ENCODE measurements around the gene KREMEN2.

Gene KREMEN2

GRCh38 chr16:2966043-2966807, 2.1 kb downstream of the KREMEN2 start:
- Histone ChIP-seq H3K79me1 (ENCODE audit: low read depth, low read length) (peaks cover 16% of the 10 kb centered on the region), H2BK12ac (ENCODE audit: low read length) (no peak overlapping the region), H4K91ac (ENCODE audit: low read depth, low read length, poor library complexity) (no peak overlapping the region), H2BK15ac (ENCODE audit: low read length) (no peak overlapping the region), H3K27me3 (ENCODE audit: control insufficient read depth in 3 of 3, insufficient read depth in 3 of 3, low read depth in 1 of 3, low read length in 3 of 3) (peaks cover 0 to 40% (median 20%) of the 10 kb centered on the region in 3 experiments), H3K23ac (ENCODE audit: low read depth, low read length, poor library complexity) (peak overlapping the region; percentile 89), H3K36me3 (replicated peaks in 1 of 2; ENCODE audit: control insufficient read depth in 2 of 2, insufficient read depth in 2 of 2, low read length in 2 of 2) (peaks cover 1 to 5% of the 10 kb centered on the region in 2 donors), H2BK120ac (ENCODE audit: low read depth, low read length) (no peak overlapping the region), H3K9ac (ENCODE audit: low read depth, low read length, poor library complexity) (no peak overlapping the region), H2BK5ac (ENCODE audit: low read length) (no peak overlapping the region), H3K4me1 (ENCODE audit: control insufficient read depth in 2 of 2, insufficient read depth in 1 of 2, low read depth in 1 of 2, low read length in 2 of 2) (peaks cover 21 to 25% of the 10 kb centered on the region in 2 donors), H3K4me2 (ENCODE audit: insufficient read depth, low read length, poor library complexity, severe bottlenecking) (no peak overlapping the region), H2AFZ (ENCODE audit: low read length) (no peak overlapping the region), H3K18ac (ENCODE audit: low read length) (no peak overlapping the region), H3K4me3 (ENCODE audit: low read length in 2 of 2) (no peak overlapping the region), H4K8ac (ENCODE audit: low read depth, low read length) (no peak overlapping the region), H2AK5ac (ENCODE audit: low read depth, low read length) (no peak overlapping the region), H3K4ac (ENCODE audit: low read length) (no peak overlapping the region), H3K27ac (replicated peaks; ENCODE audit: low read length) (no peak overlapping the region), H3K9me3 (replicated peaks in 1 of 2; ENCODE audit: control insufficient read depth in 2 of 2, insufficient read depth in 1 of 2, low read depth in 1 of 2, low read length in 2 of 2) (no peaks in the 10 kb centered on the region), H3K14ac (ENCODE audit: low read length) (peak overlapping the region; percentile 38)
- no peak for DNase-seq (ENCODE audit: low spot score)
- WGBS, 2 donors (ENCODE audit: extremely low coverage in 2 of 2, insufficient read length in 2 of 2, insufficient replicate concordance in 1 of 2) = no CpG with 5 or more reads among the region's 39 CpGs

DNA sequence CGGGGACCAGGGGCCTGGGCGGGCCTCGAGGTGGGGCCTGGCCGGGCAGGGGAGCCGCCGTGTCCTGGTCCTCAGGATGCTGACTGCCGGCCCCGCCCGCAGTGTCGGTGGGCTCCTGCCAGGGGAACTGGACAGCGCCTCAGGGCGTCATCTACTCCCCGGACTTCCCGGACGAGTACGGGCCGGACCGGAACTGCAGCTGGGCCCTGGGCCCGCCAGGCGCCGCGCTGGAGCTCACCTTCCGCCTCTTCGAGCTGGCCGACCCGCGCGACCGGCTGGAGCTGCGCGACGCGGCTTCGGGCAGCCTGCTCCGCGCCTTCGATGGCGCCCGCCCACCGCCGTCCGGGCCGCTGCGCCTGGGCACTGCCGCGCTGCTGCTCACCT, 2.7 kb downstream of the KREMEN2 start:
- H4K8ac ChIP-seq (ENCODE audit: low read depth, low read length) = no peak overlapping the region
- no peaks in the 10 kb centered on the region for H3K9me3 ChIP-seq (replicated peaks in 1 of 2; ENCODE audit: control insufficient read depth in 2 of 2, insufficient read depth in 1 of 2, low read depth in 1 of 2, low read length in 2 of 2)
- no peak overlapping the region for H2BK120ac ChIP-seq (ENCODE audit: low read depth, low read length)
- H3K4ac ChIP-seq (ENCODE audit: low read length) = no peak overlapping the region
- H3K23ac ChIP-seq (ENCODE audit: low read depth, low read length, poor library complexity) = no peak overlapping the region
- H2BK12ac ChIP-seq (ENCODE audit: low read length) = no peak overlapping the region
- H2BK5ac ChIP-seq (ENCODE audit: low read length) = no peak overlapping the region
- no CpG with 5 or more reads among the region's 46 CpGs for WGBS, 2 donors (ENCODE audit: extremely low coverage in 2 of 2, insufficient read length in 2 of 2, insufficient replicate concordance in 1 of 2)
- no peak overlapping the region for H3K9ac ChIP-seq (ENCODE audit: low read depth, low read length, poor library complexity)
- DNase-seq (ENCODE audit: low spot score) = no peak
- peaks cover 0 to 40% (median 20%) of the 10 kb centered on the region in 3 experiments for H3K27me3 ChIP-seq (ENCODE audit: control insufficient read depth in 3 of 3, insufficient read depth in 3 of 3, low read depth in 1 of 3, low read length in 3 of 3)
- no peak overlapping the region for H3K4me2 ChIP-seq (ENCODE audit: insufficient read depth, low read length, poor library complexity, severe bottlenecking)
- no peak overlapping the region for H3K27ac ChIP-seq (replicated peaks; ENCODE audit: low read length)
- H3K79me1 ChIP-seq (ENCODE audit: low read depth, low read length) = peaks cover 17% of the 10 kb centered on the region
- H2AFZ ChIP-seq (ENCODE audit: low read length) = no peak overlapping the region
- no peak overlapping the region for H4K91ac ChIP-seq (ENCODE audit: low read depth, low read length, poor library complexity)
- H3K4me3 ChIP-seq (ENCODE audit: low read length in 2 of 2) = no peak overlapping the region
- H3K14ac ChIP-seq (ENCODE audit: low read length) = no peak overlapping the region
- no peak overlapping the region for H2BK15ac ChIP-seq (ENCODE audit: low read length)
- H3K4me1 ChIP-seq (ENCODE audit: control insufficient read depth in 2 of 2, insufficient read depth in 1 of 2, low read depth in 1 of 2, low read length in 2 of 2) = peaks cover 21 to 25% of the 10 kb centered on the region in 2 donors
- peaks cover 3 to 11% of the 10 kb centered on the region in 2 donors for H3K36me3 ChIP-seq (replicated peaks in 1 of 2; ENCODE audit: control insufficient read depth in 2 of 2, insufficient read depth in 2 of 2, low read length in 2 of 2)
- no peak overlapping the region for H2AK5ac ChIP-seq (ENCODE audit: low read depth, low read length)
- no peak overlapping the region for H3K18ac ChIP-seq (ENCODE audit: low read length)

GRCh38 chr16:2967211-2967631, 3.1 kb downstream of the KREMEN2 start:
- Histone ChIP-seq H3K14ac (ENCODE audit: low read length) (no peak overlapping the region), H3K27me3 (ENCODE audit: control insufficient read depth in 3 of 3, insufficient read depth in 3 of 3, low read depth in 1 of 3, low read length in 3 of 3) (peaks cover 0 to 37% (median 18%) of the 10 kb centered on the region in 3 experiments), H3K4me1 (ENCODE audit: control insufficient read depth in 2 of 2, insufficient read depth in 1 of 2, low read depth in 1 of 2, low read length in 2 of 2) (peaks cover 21 to 25% of the 10 kb centered on the region in 2 donors), H3K9ac (ENCODE audit: low read depth, low read length, poor library complexity) (no peak overlapping the region), H2BK15ac (ENCODE audit: low read length) (no peak overlapping the region), H3K4me3 (ENCODE audit: low read length in 2 of 2) (no peak overlapping the region), H3K18ac (ENCODE audit: low read length) (no peak overlapping the region), H2AFZ (ENCODE audit: low read length) (no peak overlapping the region), H2BK5ac (ENCODE audit: low read length) (no peak overlapping the region), H3K27ac (replicated peaks; ENCODE audit: low read length) (no peak overlapping the region), H3K23ac (ENCODE audit: low read depth, low read length, poor library complexity) (no peak overlapping the region), H3K4ac (ENCODE audit: low read length) (no peak overlapping the region), H3K9me3 (replicated peaks in 1 of 2; ENCODE audit: control insufficient read depth in 2 of 2, insufficient read depth in 1 of 2, low read depth in 1 of 2, low read length in 2 of 2) (no peaks in the 10 kb centered on the region), H3K4me2 (ENCODE audit: insufficient read depth, low read length, poor library complexity, severe bottlenecking) (no peak overlapping the region), H3K79me1 (ENCODE audit: low read depth, low read length) (peaks cover 17% of the 10 kb centered on the region), H2BK120ac (ENCODE audit: low read depth, low read length) (no peak overlapping the region), H4K91ac (ENCODE audit: low read depth, low read length, poor library complexity) (no peak overlapping the region), H3K36me3 (replicated peaks in 1 of 2; ENCODE audit: control insufficient read depth in 2 of 2, insufficient read depth in 2 of 2, low read length in 2 of 2) (peaks cover 4 to 15% of the 10 kb centered on the region in 2 donors), H4K8ac (ENCODE audit: low read depth, low read length) (no peak overlapping the region), H2AK5ac (ENCODE audit: low read depth, low read length) (no peak overlapping the region), H2BK12ac (ENCODE audit: low read length) (peak overlapping the region; percentile 22)
- no CpG with 5 or more reads among the region's 51 CpGs for WGBS, 2 donors (ENCODE audit: extremely low coverage in 2 of 2, insufficient read length in 2 of 2, insufficient replicate concordance in 1 of 2)
- DNase-seq (ENCODE audit: low spot score) = no peak

DNA sequence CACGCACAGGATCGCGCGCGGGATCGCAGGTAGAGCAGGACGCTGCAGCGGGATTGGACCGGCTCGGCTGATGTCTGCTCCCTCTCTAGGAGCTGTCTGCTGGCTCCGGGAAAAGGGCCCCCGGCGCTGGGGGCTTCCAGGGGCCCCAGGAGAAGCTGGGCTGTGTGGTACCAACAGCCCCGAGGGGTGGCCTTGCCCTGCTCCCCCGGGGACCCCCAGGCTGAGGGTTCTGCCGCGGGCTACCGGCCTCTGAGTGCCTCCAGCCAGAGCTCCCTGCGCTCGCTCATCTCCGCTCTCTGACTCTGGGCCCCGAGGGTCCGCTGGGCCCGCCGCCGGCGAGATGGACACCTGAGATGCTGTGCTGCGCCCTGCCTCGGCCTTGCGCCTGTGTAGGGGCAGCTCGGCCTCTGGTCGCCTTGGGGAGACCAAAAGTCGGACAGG, 3.7 kb downstream of the KREMEN2 start:
- WGBS, 2 donors (ENCODE audit: extremely low coverage in 2 of 2, insufficient read length in 2 of 2, insufficient replicate concordance in 1 of 2) = no CpG with 5 or more reads among the region's 33 CpGs

More for the DNA sequence above, 3.7 kb downstream of the KREMEN2 start:
- no peak overlapping the region for H3K18ac ChIP-seq (ENCODE audit: low read length)
- H4K8ac ChIP-seq (ENCODE audit: low read depth, low read length) = no peak overlapping the region
- H3K4me3 ChIP-seq (ENCODE audit: low read length in 2 of 2) = no peak overlapping the region
- H3K27ac ChIP-seq (replicated peaks; ENCODE audit: low read length) = no peak overlapping the region
- H4K91ac ChIP-seq (ENCODE audit: low read depth, low read length, poor library complexity) = no peak overlapping the region
- DNase-seq (ENCODE audit: low spot score) = no peak
- H2BK15ac ChIP-seq (ENCODE audit: low read length) = no peak overlapping the region
- no peak overlapping the region for H3K23ac ChIP-seq (ENCODE audit: low read depth, low read length, poor library complexity)
- H2AFZ ChIP-seq (ENCODE audit: low read length) = no peak overlapping the region
- H3K4ac ChIP-seq (ENCODE audit: low read length) = no peak overlapping the region
- no peak overlapping the region for H2BK5ac ChIP-seq (ENCODE audit: low read length)
- peaks cover 21 to 22% of the 10 kb centered on the region in 2 donors for H3K4me1 ChIP-seq (ENCODE audit: control insufficient read depth in 2 of 2, insufficient read depth in 1 of 2, low read depth in 1 of 2, low read length in 2 of 2)
- peaks cover 0 to 31% (median 13%) of the 10 kb centered on the region in 3 experiments for H3K27me3 ChIP-seq (ENCODE audit: control insufficient read depth in 3 of 3, insufficient read depth in 3 of 3, low read depth in 1 of 3, low read length in 3 of 3)
- H2BK12ac ChIP-seq (ENCODE audit: low read length) = no peak overlapping the region
- no peak overlapping the region for H3K9ac ChIP-seq (ENCODE audit: low read depth, low read length, poor library complexity)
- H3K79me1 ChIP-seq (ENCODE audit: low read depth, low read length) = peaks cover 17% of the 10 kb centered on the region
- H2BK120ac ChIP-seq (ENCODE audit: low read depth, low read length) = no peak overlapping the region
- H3K9me3 ChIP-seq (replicated peaks in 1 of 2; ENCODE audit: control insufficient read depth in 2 of 2, insufficient read depth in 1 of 2, low read depth in 1 of 2, low read length in 2 of 2) = no peaks in the 10 kb centered on the region
- H3K4me2 ChIP-seq (ENCODE audit: insufficient read depth, low read length, poor library complexity, severe bottlenecking) = no peak overlapping the region
- no peak overlapping the region for H2AK5ac ChIP-seq (ENCODE audit: low read depth, low read length)
- H3K14ac ChIP-seq (ENCODE audit: low read length) = no peak overlapping the region
- peaks cover 7 to 20% of the 10 kb centered on the region in 2 donors for H3K36me3 ChIP-seq (replicated peaks in 1 of 2; ENCODE audit: control insufficient read depth in 2 of 2, insufficient read depth in 2 of 2, low read length in 2 of 2)

Measured in neuronal stem cell (in vitro differentiated cells).